Measurements from ENCODE around the gene HTD2.
"Not testable (repeated sequence)": the region's sequence is repeated elsewhere in the genome, so short reads cannot be mapped to it uniquely, and the experiment has no call there.

The HTD2 gene

GRCh38 chr3:58332575-58333188 is 26.4 kb downstream of the HTD2 start, which contains the start of gene PXK:
TSS of gene PXK (plus strand) at chr3:58332892. CDS start at chr3:58332989, 97 bp downstream.
- peak; percentile 80 for DNase-seq (ENCODE audit: low read depth)

GRCh38 chr3:58333206-58334012 is 27.1 kb downstream of the HTD2 start:
- peak; percentile 18 for DNase-seq (ENCODE audit: low read depth)

GRCh38 chr3:58334013-58334321 is 27.6 kb downstream of the HTD2 start:
- no peak for DNase-seq (ENCODE audit: low read depth)

GRCh38 chr3:58334506-58334884 is 28.2 kb downstream of the HTD2 start:
- no peak for DNase-seq (ENCODE audit: low read depth)

GRCh38 chr3:58335652-58335947 is 29.3 kb downstream of the HTD2 start:
- no peak for DNase-seq (ENCODE audit: low read depth)

GRCh38 chr3:58336135-58336882 is 30.0 kb downstream of the HTD2 start:
- peak; percentile 90 for DNase-seq (ENCODE audit: low read depth)

- no peak for DNase-seq (ENCODE audit: low read depth)
These were observed 30.9 kb downstream of the HTD2 start for GRCh38 chr3:58337190-58337589.

- DNase-seq (ENCODE audit: low read depth): not testable (repeated sequence)
These were observed 32.8 kb downstream of the HTD2 start for GRCh38 chr3:58339146-58339545.

GRCh38 chr3:58340594-58341244 is 34.4 kb downstream of the HTD2 start:
- no peak for DNase-seq (ENCODE audit: low read depth)

GRCh38 chr3:58341376-58341775 is 35.1 kb downstream of the HTD2 start:
- peak; percentile 55 for DNase-seq (ENCODE audit: low read depth)

- no peak for DNase-seq (ENCODE audit: low read depth)
These were observed 36.4 kb downstream of the HTD2 start for GRCh38 chr3:58342676-58343075.

GRCh38 chr3:58345457-58345856 is 39.1 kb downstream of the HTD2 start:
- peak; percentile 17 for DNase-seq (ENCODE audit: low read depth)

GRCh38 chr3:58346368-58346767 is 40.0 kb downstream of the HTD2 start:
- DNase-seq (ENCODE audit: low read depth): no peak

GRCh38 chr3:58347984-58348383 is 41.7 kb downstream of the HTD2 start:
- no peak for DNase-seq (ENCODE audit: low read depth)

- DNase-seq (ENCODE audit: low read depth): no peak
These were observed 43.7 kb downstream of the HTD2 start for GRCh38 chr3:58349792-58350626.

GRCh38 chr3:58350627-58351013 is 44.3 kb downstream of the HTD2 start:
- DNase-seq (ENCODE audit: low read depth): peak; percentile 75

- no peak for DNase-seq (ENCODE audit: low read depth)
These were observed 45.6 kb downstream of the HTD2 start for GRCh38 chr3:58351920-58352319.

- no peak for DNase-seq (ENCODE audit: low read depth)
These were observed 46.3 kb downstream of the HTD2 start for GRCh38 chr3:58352626-58353025.

GRCh38 chr3:58353722-58354553 is 47.6 kb downstream of the HTD2 start:
- peak; percentile 52 for DNase-seq (ENCODE audit: low read depth)

GRCh38 chr3:58355179-58355578 is 48.9 kb downstream of the HTD2 start:
- DNase-seq (ENCODE audit: low read depth): no peak

GRCh38 chr3:58356054-58356453 is 49.7 kb downstream of the HTD2 start:
- DNase-seq (ENCODE audit: low read depth): peak; percentile 18

Measured in EH (cell line).